8988T (cell line): ENCODE measurements around the gene TMEM150B.
A peak's percentile ranks its signal among the peaks of the same experiment; 100 is the strongest.

Experiments
- DNase-seq: peaks from one replicate; pipeline ENCODE4 v3.0.0; 2011

TMEM150B gene

GRCh38 chr19:55325172-55325571 is at the start of gene TMEM150B:
TSS of gene TMEM150B (minus strand) at chr19:55325341. CDS start at chr19:55321036, 4,305 bp downstream.
- no peak for DNase-seq

GRCh38 chr19:55373993-55374757 is 49.0 kb upstream of the TMEM150B start:
- DNase-seq = no peak

GRCh38 chr19:55373306-55373992 is 48.3 kb upstream of the TMEM150B start:
- no peak for DNase-seq

- no peak for DNase-seq
Measured at GRCh38 chr19:55372316-55373081, 47.4 kb upstream of the TMEM150B start.

GRCh38 chr19:55370305-55370988 is 45.3 kb upstream of the TMEM150B start, which contains the start of gene IL11:
TSS of gene IL11 (minus strand) at chr19:55370463. CDS start at chr19:55370310, 153 bp downstream.
- DNase-seq = peak; percentile 64

GRCh38 chr19:55369653-55370304 is 44.6 kb upstream of the TMEM150B start:
- DNase-seq = peak; percentile 96

GRCh38 chr19:55368701-55369563 is 43.8 kb upstream of the TMEM150B start:
- peak; percentile 63 for DNase-seq

GRCh38 chr19:55368106-55368505 is 43.0 kb upstream of the TMEM150B start:
- DNase-seq = no peak

GRCh38 chr19:55366790-55367189 is 41.6 kb upstream of the TMEM150B start:
- no peak for DNase-seq

- no peak for DNase-seq
Measured at GRCh38 chr19:55365964-55366363, 40.8 kb upstream of the TMEM150B start.

GRCh38 chr19:55365245-55365644 is 40.1 kb upstream of the TMEM150B start:
- DNase-seq = no peak

GRCh38 chr19:55362990-55363716 is 38.0 kb upstream of the TMEM150B start, which contains the start of gene GARIN5B:
TSS of gene GARIN5B (minus strand) at chr19:55363260. CDS start at chr19:55363066, 194 bp downstream.
- no peak for DNase-seq

- no peak for DNase-seq
Measured at GRCh38 chr19:55362174-55362989, 37.2 kb upstream of the TMEM150B start.

- no peak for DNase-seq
Measured at GRCh38 chr19:55360902-55361301, 35.8 kb upstream of the TMEM150B start.

GRCh38 chr19:55358943-55359908 is 34.1 kb upstream of the TMEM150B start:
- no peak for DNase-seq

- no peak for DNase-seq
Measured at GRCh38 chr19:55358493-55358892, 33.4 kb upstream of the TMEM150B start.

GRCh38 chr19:55355213-55355821 is 30.2 kb upstream of the TMEM150B start:
- DNase-seq = no peak

GRCh38 chr19:55354698-55355212 is 29.6 kb upstream of the TMEM150B start, which contains the start of gene COX6B2:
TSS of gene COX6B2 (minus strand) at chr19:55354719. CDS start at chr19:55354521, 198 bp downstream.
- DNase-seq = no peak
